Ascending aorta (tissue), 2 donors: ENCODE results near the gene USP48. TPM values are rescaled to one million over a fixed set of nuclear protein-coding genes. Genes with fewer than 3 reads are reported as not detected.

Experiments
- DNase-seq, 2 donors: peaks; one replicate each; pipeline ENCODE4 v3.0.0-alpha.2; 2019; ENCODE audit warnings: low spot score in 2 of 2
- H3K27ac ChIP-seq, 2 donors: fragments of 200-600 bp; sonication (generic); one replicate each; pipeline ENCODE4 v1.5.1; 2016 to 2017; ENCODE audit warnings: mild to moderate bottlenecking in 1 of 2
- H3K27me3 ChIP-seq: fragments of 200-600 bp; sonication (generic); one replicate; pipeline ENCODE4 v1.5.1; 2017
- H3K36me3 ChIP-seq, 2 donors: fragments of 200-600 bp; sonication (generic); one replicate each; pipeline ENCODE4 v1.5.1; 2016
- H3K4me1 ChIP-seq, 2 donors: fragments of 200-600 bp; sonication (generic); one replicate each; pipeline ENCODE4 v1.5.1; 2016 to 2017; ENCODE audit warnings: mild to moderate bottlenecking in 1 of 2
- H3K4me3 ChIP-seq, 2 donors: fragments of 200-600 bp; sonication (generic); one replicate each; pipeline ENCODE4 v1.5.1; 2016 to 2017; ENCODE audit warnings: mild to moderate bottlenecking in 1 of 2
- H3K9me3 ChIP-seq, 2 donors: fragments of 200-600 bp; sonication (generic); one replicate each; pipeline ENCODE4 v1.5.1; 2016
- CTCF ChIP-seq, 3 experiments: fragments of 200-600 bp in 2 of 3; fragments of 450-650 bp in 1 of 3; sonication (generic) in 2 of 3; IDR thresholded peaks; one replicate each; pipeline ENCODE4 v1.5.1; 2016 to 2019; ENCODE audit warnings: antibody characterized with exemption in 3 of 3, mild to moderate bottlenecking in 1 of 3, moderate library complexity in 1 of 3
- intact Hi-C: fragments of 100-400 bp; cut with DNase I; formaldehyde crosslinking; loops from one replicate; pipeline ENCODE4 v1.15.1; 2023
- total RNA-seq: library from RNA; depleted of rRNA; stranded (reverse); fragments of >200 nt; gene quantifications from one replicate; pipeline ENCODE4 v1.1.0, GENCODE V29; 2016

USP48 gene
- total RNA-seq, 1 donor from 2014 or later, result 41.3 TPM

DNA sequence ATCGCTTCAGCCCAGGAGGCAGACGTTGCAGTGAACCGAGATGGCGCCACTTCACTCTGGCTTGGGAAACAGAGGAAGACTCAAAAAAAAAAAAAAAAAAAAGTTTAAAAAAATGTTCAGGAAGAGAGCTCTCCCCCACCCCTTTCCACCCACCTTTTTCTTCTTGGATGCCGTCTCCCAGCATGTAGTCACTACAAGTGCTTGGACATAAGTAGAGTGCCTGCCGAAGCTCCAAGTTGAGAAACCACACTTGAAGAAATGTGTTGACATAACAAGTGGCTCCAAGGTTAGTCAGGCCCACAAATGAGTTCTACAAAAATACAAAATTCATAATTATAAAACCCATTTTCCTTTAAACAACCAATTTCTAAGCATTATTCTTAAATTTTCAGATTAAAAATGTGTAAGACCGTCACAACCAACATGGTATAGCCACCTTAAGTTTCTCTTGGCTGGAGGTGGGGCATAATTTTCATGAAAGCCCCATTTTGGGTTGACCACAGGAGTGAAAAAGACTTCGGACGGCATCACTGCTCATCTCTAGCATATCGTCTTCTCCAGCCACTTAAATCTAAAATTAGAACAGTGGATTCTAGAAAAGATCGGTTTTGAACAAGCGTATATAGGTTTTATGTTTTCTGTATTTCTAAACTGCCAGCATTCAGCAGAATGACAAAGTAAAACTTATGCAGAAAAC, 26.4 kb downstream of the USP48 start:
- no peak for DNase-seq
- H3K4me1 ChIP-seq, result peaks cover 0 to 2% of the 10 kb centered on the region in 2 donors
- no peak overlapping the region for H3K4me3 ChIP-seq
- no peaks in the 10 kb centered on the region for H3K9me3 ChIP-seq
- H3K36me3 ChIP-seq, result peaks cover 34 to 45% of the 10 kb centered on the region in 2 donors
- no peaks in the 10 kb centered on the region for H3K27me3 ChIP-seq
- no peak for TF ChIP-seq CTCF (IDR thresholded peaks at IDR 0.05)
- no peak overlapping the region for H3K27ac ChIP-seq
- intact Hi-C loops, result no loop called here

DNA sequence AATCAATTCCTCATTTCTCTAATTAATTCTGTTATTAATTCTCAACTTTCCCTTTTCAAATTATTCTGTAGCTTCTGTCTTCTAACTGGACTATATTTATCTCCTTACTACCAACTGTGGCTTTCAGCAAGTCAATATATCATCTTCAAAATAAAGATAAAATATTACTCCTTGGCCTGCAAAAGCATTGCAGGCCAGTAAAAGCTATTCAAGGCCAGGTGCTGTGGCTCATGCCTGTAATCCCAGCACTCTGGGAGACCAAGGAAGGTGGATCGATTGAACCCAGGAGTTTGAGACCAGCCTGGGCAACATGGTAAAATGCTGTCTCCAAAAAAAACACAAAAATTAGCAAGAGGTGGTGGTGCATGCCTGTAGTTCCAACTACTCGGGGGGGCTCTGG, 27.9 kb downstream of the USP48 start:
- intact Hi-C loops, result no loop called here
- Histone ChIP-seq H3K4me1 (peaks cover 0 to 2% of the 10 kb centered on the region in 2 donors), H3K9me3 (no peaks in the 10 kb centered on the region), H3K4me3 (no peak overlapping the region), H3K27me3 (no peaks in the 10 kb centered on the region), H3K36me3 (peaks cover 42 to 54% of the 10 kb centered on the region in 2 donors), H3K27ac (no peak overlapping the region)
- TF ChIP-seq CTCF (IDR thresholded peaks at IDR 0.05), result no peak
- no peak for DNase-seq

- H3K4me3 ChIP-seq, result no peak overlapping the region
- intact Hi-C loops, result no loop called here
- H3K27ac ChIP-seq, result no peak overlapping the region
- H3K36me3 ChIP-seq, result peaks cover 42 to 54% of the 10 kb centered on the region in 2 donors
- no peak for TF ChIP-seq CTCF (IDR thresholded peaks at IDR 0.05)
- no peak for DNase-seq
- no peaks in the 10 kb centered on the region for H3K27me3 ChIP-seq
- no peaks in the 10 kb centered on the region for H3K9me3 ChIP-seq
- H3K4me1 ChIP-seq, result peaks cover 0 to 2% of the 10 kb centered on the region in 2 donors
Measured at GRCh38 chr1:21754583-21754982, 28.4 kb downstream of the USP48 start.

GRCh38 chr1:21752186-21752585, 30.8 kb downstream of the USP48 start:
- no peak for DNase-seq
- H3K4me1 ChIP-seq, result no peaks in the 10 kb centered on the region
- no peak for TF ChIP-seq CTCF (IDR thresholded peaks at IDR 0.05)
- no peak overlapping the region for H3K27ac ChIP-seq
- no peaks in the 10 kb centered on the region for H3K27me3 ChIP-seq
- peaks cover 55 to 68% of the 10 kb centered on the region in 2 donors for H3K36me3 ChIP-seq
- no peak overlapping the region for H3K4me3 ChIP-seq
- H3K9me3 ChIP-seq, result no peaks in the 10 kb centered on the region
- intact Hi-C loops, result no loop called here

- no peaks in the 10 kb centered on the region for H3K9me3 ChIP-seq
- H3K36me3 ChIP-seq, result peaks cover 58 to 75% of the 10 kb centered on the region in 2 donors
- H3K27me3 ChIP-seq, result no peaks in the 10 kb centered on the region
- H3K27ac ChIP-seq, result no peak overlapping the region
- no peaks in the 10 kb centered on the region for H3K4me1 ChIP-seq
- intact Hi-C loops, result no loop called here
- no peak for DNase-seq
- TF ChIP-seq CTCF (IDR thresholded peaks at IDR 0.05), result no peak
- no peak overlapping the region for H3K4me3 ChIP-seq
Measured at GRCh38 chr1:21751281-21751680, 31.7 kb downstream of the USP48 start.
